Liver (tissue), 9 donors: ENCODE data around the gene MAP3K10. TPM values are rescaled to one million over a fixed set of nuclear protein-coding genes. Genes with fewer than 3 reads are reported as not detected.

ENCODE experiments used
- DNase-seq: peaks from one replicate; pipeline ENCODE4 v3.0.0-alpha.2; 2017; ENCODE audit warnings: low spot score
- H3K27ac ChIP-seq, 2 donors: one replicate each; pipeline ENCODE4 v1.7.0; 2013; ENCODE audit warnings: inconsistent platforms in 2 of 2, low read length in 2 of 2, control low read depth in 1 of 2, low read depth in 1 of 2, mild to moderate bottlenecking in 1 of 2
- H3K27me3 ChIP-seq, 4 donors: one replicate each; pipeline versions ENCODE4 v1.6.1 to v1.7.0; 2013; ENCODE audit warnings: low read length in 3 of 4, inconsistent platforms in 1 of 4, mild to moderate bottlenecking in 1 of 4, moderate library complexity in 1 of 4; ENCODE audit not compliant: control insufficient read depth in 4 of 4, insufficient read depth in 4 of 4
- H3K36me3 ChIP-seq, 4 donors: one replicate each; pipeline versions ENCODE4 v1.6.1 to v1.7.0; 2013; ENCODE audit warnings: low read length in 3 of 4, mild to moderate bottlenecking in 3 of 4, low read depth in 1 of 4, moderate library complexity in 1 of 4; ENCODE audit not compliant: control insufficient read depth in 4 of 4, insufficient read depth in 3 of 4
- H3K4me1 ChIP-seq, 4 donors: one replicate each; pipeline versions ENCODE4 v1.6.1 to v1.7.0; 2013; ENCODE audit warnings: low read length in 3 of 4, mild to moderate bottlenecking in 3 of 4, moderate library complexity in 1 of 4; ENCODE audit not compliant: control insufficient read depth in 4 of 4, insufficient read depth in 4 of 4
- H3K4me3 ChIP-seq, 3 donors: one replicate each; pipeline versions ENCODE4 v1.6.1 to v1.7.0; 2013; ENCODE audit warnings: low read length in 3 of 3, control low read depth in 1 of 3, low read depth in 1 of 3, mild to moderate bottlenecking in 1 of 3
- H3K9ac ChIP-seq, 2 donors: one replicate each; pipeline ENCODE4 v1.7.0; 2013; ENCODE audit warnings: low read length in 2 of 2, mild to moderate bottlenecking in 2 of 2, moderate library complexity in 2 of 2, control low read depth in 1 of 2, low read depth in 1 of 2
- H3K9me3 ChIP-seq, 4 donors: one replicate each; pipeline versions ENCODE4 v1.6.1 to v1.7.0; 2013; ENCODE audit warnings: low read length in 3 of 4; ENCODE audit not compliant: control insufficient read depth in 4 of 4
- ATF3 ChIP-seq: IDR thresholded peaks from 2 replicates; pipeline ENCODE4 v1.6.1; 2016; ENCODE audit warnings: antibody characterized with exemption
- CTCF ChIP-seq: fragments of 150-350 bp; IDR thresholded peaks from 2 replicates; pipeline ENCODE4 v1.5.1; 2017; ENCODE audit warnings: improper control_type of control experiment, low read depth, low read length; ENCODE audit not compliant: missing input control
- EGR1 ChIP-seq, 2 donors: IDR thresholded peaks; 2 replicates each; pipeline ENCODE4 v1.6.1; 2016 to 2018; ENCODE audit warnings: antibody characterized with exemption in 2 of 2, low read depth in 2 of 2
- FOXA2 ChIP-seq: IDR thresholded peaks from 2 replicates; pipeline ENCODE4 v1.6.1; 2016; ENCODE audit warnings: antibody characterized with exemption
- GABPA ChIP-seq, 2 donors: IDR thresholded peaks in 1 of 2; conservative IDR thresholded peaks in 1 of 2; 2 replicates each; pipeline ENCODE4 v1.6.1; 2016; ENCODE audit warnings: antibody characterized with exemption in 2 of 2, mild to moderate bottlenecking in 1 of 2, moderate library complexity in 1 of 2
- MAX ChIP-seq: IDR thresholded peaks from 2 replicates; pipeline ENCODE4 v1.6.1; 2016; ENCODE audit warnings: antibody characterized with exemption
- NR2F2 ChIP-seq: IDR thresholded peaks from 2 replicates; pipeline ENCODE4 v1.6.1; 2016; ENCODE audit warnings: antibody characterized with exemption
- RAD21 ChIP-seq, 2 donors: IDR thresholded peaks; 2 replicates each; pipeline ENCODE4 v1.6.1; 2016; ENCODE audit warnings: antibody characterized with exemption in 2 of 2, mild to moderate bottlenecking in 2 of 2
- REST ChIP-seq: IDR thresholded peaks from 2 replicates; pipeline ENCODE4 v1.6.1; 2016; ENCODE audit warnings: antibody characterized with exemption, mild to moderate bottlenecking
- RXRA ChIP-seq, 2 donors: IDR thresholded peaks; 2 replicates each; pipeline ENCODE4 v1.6.1; 2017 to 2018; ENCODE audit warnings: antibody characterized with exemption in 2 of 2, mild to moderate bottlenecking in 1 of 2
- SP1 ChIP-seq: IDR thresholded peaks from 2 replicates; pipeline ENCODE4 v1.6.1; 2018; ENCODE audit warnings: antibody characterized with exemption, mild to moderate bottlenecking
- YY1 ChIP-seq: IDR thresholded peaks from 2 replicates; pipeline ENCODE4 v1.6.1; 2016; ENCODE audit warnings: antibody characterized with exemption, mild to moderate bottlenecking
- ZBTB33 ChIP-seq: IDR thresholded peaks from 2 replicates; pipeline ENCODE4 v1.6.1; 2016; ENCODE audit warnings: antibody characterized with exemption
- WGBS: extraction: QIAGEN DNeasy Blood & Tissue Kit; methylation state at CpG from one replicate; pipeline ENCODE4 v1.1.7; 2013; 5-methylcytosine and 5-hydroxymethylcytosine counted together
- polyA plus RNA-seq, 2 donors: library from polyadenylated mRNA; stranded (reverse) in 1 of 2; unstranded in 1 of 2; fragments of 200-250 nt in 1 of 2; fragments of >200 nt in 1 of 2; fragmentation: Nextera tagmentation in 1 of 2; extraction: Ambion mirVana in 1 of 2; gene quantifications; one replicate each; pipeline versions ENCODE4 v1.2.1 to v1.2.3, GENCODE V29; 2013 to 2015
- total RNA-seq, 2 donors: library from RNA; depleted of rRNA; stranded (reverse); fragments of >200 nt; gene quantifications; one replicate each; pipeline ENCODE4 v1.2.3, GENCODE V29; 2014
- donor health status: healthy.
- donor health status: healthy.
- donor health status: healthy.
- donor health status: healthy.
- donor health status: healthy.

Gene MAP3K10
- total RNA-seq = 1 to 10 TPM in 1 of 2 donors, under 1 TPM in 1; 0.65 to 3.9 TPM
- 1 to 10 TPM in 1 of 2 donors, under 1 TPM in 1; 0.92 to 3.2 TPM for polyA plus RNA-seq

GRCh38 chr19:40190891-40191835 is at the start of gene MAP3K10:
MAP3K10 (plus strand) TSS chr19:40191426; CDS start chr19:40192032, 606 bp downstream.
- no peaks in the 10 kb centered on the region for H3K36me3 ChIP-seq
- peak within 1 kb of the TSS; percentile 92 to 95 for H3K27ac ChIP-seq
- WGBS = under 1% methylated on average over 116 of the region's 116 CpGs
- no peaks in the 10 kb centered on the region for H3K9me3 ChIP-seq
- peaks cover 0 to 15% (median 5%) of the 10 kb centered on the region in 4 donors for H3K4me1 ChIP-seq
- no peaks in the 10 kb centered on the region for H3K27me3 ChIP-seq
- TF ChIP-seq FOXA2 = no peak
- TF ChIP-seq YY1 = peak; percentile 29
- TF ChIP-seq SP1 = peak; percentile 17
- peak within 1 kb of the TSS; percentile 68 to 83 for H3K9ac ChIP-seq
- DNase-seq = peak; percentile 81
- H3K4me3 ChIP-seq = peak within 1 kb of the TSS; percentile 78 to 97 (median 89)

GRCh38 chr19:40141551-40141950 is 49.7 kb upstream of the MAP3K10 start:
- 79% methylated on average over 3 of the region's 3 CpGs for WGBS
- no peak overlapping the region for H3K27ac ChIP-seq
- no peak for TF ChIP-seq CTCF
- TF ChIP-seq EGR1 (IDR thresholded peaks at IDR 0.05; ENCODE audit: low read depth in 2 of 2) = no peak
- TF ChIP-seq ZBTB33 = no peak
- no peak for TF ChIP-seq MAX
- TF ChIP-seq NR2F2 = no peak
- no peak for TF ChIP-seq SP1
- TF ChIP-seq GABPA (IDR thresholded peaks at IDR 0.05 in 1 of 2, conservative IDR thresholded peaks at IDR 0.05 in 1 of 2) = no peak
- no peak for TF ChIP-seq YY1
- no peak for TF ChIP-seq FOXA2
- no peak for TF ChIP-seq REST
- TF ChIP-seq RXRA (IDR thresholded peaks at IDR 0.05) = no peak
- TF ChIP-seq ATF3 = no peak
- no peak for TF ChIP-seq RAD21 (IDR thresholded peaks at IDR 0.05)
- H3K4me1 ChIP-seq = no peaks in the 10 kb centered on the region
- H3K27me3 ChIP-seq = peaks cover 0 to 2% (median 0%) of the 10 kb centered on the region in 4 donors
- no peak overlapping the region for H3K9ac ChIP-seq
- H3K9me3 ChIP-seq = no peaks in the 10 kb centered on the region
- no peaks in the 10 kb centered on the region for H3K36me3 ChIP-seq
- no peak overlapping the region for H3K4me3 ChIP-seq
- no peak for DNase-seq
